Stimulated activated CD4-positive, alpha-beta T cell treated with anti-CD3 and anti-CD28 coated beads, Interleukin-12 subunit alpha, Interleukin-12 subunit beta, amount 100 ng/mL, for 24 hours (primary cell): ENCODE data around the gene PSME2.

ENCODE experiments used
- DNase-seq, 2 experiments: peaks; one replicate each; pipeline ENCODE4 v3.0.0-alpha.2; 2020; ENCODE audit warnings: low read depth in 2 of 2

Gene PSME2

DNA sequence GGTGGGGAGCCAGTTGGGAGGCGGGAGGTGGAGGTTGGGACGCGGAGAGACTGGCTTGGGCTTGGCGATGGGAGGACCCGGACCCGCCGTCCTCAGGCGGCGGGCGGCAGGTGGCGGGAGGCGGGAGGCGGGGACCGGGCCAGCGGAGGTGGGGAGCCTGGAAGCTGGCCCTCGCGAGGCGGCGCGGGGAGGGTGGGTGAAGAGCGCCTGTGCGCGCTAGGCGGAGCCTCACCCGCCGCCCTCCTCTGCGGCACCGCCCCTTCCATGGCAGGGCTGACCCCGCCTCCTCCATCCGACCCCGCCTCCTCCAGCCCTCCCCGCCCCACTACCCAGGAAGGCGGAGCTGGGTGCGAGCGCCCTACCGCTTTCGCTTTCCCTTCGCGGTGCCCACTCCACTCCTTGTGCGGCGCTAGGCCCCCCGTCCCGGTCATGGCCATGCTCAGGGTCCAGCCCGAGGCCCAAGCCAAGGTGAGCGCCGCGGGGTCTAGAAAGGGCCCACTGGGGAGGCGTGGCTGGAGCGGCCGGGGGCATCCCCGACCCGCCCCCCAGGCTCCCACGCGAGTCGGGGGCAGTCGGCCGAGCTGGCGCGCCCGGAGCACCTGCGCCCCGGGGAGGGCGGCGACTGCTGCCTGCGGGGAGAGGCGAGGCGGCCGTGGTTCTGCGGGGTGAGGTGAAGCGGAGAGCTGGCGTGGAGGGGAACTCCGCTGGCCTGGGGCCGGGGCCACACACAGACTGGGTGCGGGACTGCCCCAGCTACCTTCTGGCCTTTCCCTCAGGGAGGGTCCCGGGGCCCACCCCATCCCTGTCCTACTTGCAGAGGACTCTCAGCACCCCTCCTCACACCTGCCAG lies 10.4 kb downstream of the PSME2 start, which contains the start of gene PSME1:
Gene PSME1, plus strand, starts transcription at position 361 of the 850 bp plus-strand sequence. Its CDS starts 69 bp downstream, at position 430.
- DNase-seq = peak; percentile 90 to 91

DNA sequence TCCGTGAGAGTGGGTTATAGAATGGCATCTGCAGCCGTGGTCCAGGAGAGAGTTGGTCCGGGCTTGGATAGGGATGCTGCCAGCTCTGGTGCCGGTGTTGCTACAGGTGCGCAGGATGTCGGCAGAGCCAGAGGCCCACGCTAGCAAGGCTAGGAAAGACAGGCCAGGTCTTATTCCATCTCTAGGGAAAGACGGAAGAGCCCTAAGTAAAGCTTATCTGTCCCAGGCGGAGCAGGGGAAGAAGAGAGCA lies 10.9 kb downstream of the PSME2 start:
- DNase-seq = no peak

DNA sequence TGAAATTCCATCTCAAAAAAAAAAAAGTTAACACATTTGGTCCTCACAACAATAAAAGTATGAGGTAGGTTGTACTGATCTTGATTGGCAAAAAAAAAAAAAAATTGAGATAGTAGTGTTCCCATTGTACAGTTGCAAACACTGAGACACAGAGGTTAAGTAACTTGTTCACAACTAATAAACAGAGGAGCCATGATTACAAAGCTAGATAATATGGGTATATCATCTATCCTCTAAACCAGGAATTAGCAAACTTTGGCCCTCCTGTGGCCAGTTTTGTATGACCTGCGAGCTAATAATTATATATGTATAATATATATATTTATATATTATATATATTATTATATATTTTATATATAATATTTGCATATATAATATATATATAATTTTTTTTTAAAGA lies 12.7 kb downstream of the PSME2 start:
- DNase-seq = no peak

DNA sequence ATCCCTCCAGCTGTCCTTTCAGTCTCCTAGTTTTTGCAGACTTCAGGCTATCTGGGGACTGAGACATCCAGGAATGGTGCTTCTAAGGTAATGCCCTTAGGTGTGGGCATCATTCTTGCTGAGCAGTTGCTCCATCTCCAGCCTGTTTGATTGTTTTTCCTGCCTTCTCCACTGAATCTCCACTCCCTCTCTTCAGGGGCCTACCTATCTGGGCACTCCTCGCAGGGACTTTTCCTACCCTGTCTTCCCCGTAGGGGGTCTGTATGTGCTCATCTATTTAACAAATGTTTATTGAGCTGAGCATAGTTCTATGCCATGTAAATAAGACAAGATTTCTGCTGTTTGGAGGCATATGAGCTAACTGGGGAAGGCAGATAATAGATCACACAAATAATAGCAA lies 13.4 kb downstream of the PSME2 start:
- no peak for DNase-seq

DNA sequence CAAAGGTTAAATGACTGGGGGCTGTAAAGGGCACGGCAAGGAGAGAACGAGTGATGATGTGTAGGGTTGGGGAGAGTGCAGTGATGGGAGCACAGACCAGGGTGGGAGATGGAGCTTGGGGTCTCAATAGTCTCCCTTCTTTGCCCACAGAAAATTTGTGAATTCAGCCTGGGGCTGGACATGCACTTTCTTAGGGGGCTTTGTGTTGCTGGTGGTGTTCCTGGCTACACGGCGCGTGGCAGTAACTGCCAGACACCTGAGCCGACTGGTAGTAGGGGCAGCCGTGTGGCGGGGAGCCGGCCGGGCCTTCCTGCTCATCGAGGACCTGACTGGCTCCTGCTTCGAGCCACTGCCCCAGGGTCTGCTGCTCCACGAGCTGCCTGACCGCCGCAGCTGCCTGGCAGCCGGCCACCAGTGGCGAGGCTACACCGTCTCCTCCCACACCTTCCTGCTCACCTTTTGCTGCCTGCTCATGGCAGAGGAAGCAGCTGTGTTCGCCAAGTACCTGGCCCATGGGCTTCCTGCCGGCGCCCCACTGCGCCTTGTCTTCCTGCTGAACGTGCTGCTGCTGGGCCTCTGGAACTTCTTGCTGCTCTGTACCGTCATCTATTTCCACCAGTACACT lies 14.2 kb downstream of the PSME2 start:
- DNase-seq = no peak

DNA sequence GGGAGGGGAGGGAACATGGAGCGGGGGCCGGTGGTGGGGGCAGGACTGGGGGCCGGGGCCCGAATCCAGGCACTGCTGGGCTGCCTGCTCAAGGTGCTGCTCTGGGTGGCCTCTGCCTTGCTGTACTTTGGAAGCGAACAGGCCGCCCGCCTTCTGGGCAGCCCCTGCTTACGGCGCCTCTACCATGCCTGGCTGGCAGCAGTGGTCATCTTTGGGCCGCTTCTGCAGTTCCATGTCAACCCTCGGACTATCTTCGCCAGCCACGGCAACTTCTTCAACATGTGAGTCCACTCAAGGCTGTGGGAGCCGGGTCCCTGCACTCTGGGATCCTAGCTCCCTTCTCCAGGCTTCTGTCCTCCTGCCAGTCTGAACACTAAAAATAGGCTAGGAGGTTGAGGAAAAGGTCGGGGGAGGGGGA lies 14.9 kb downstream of the PSME2 start:
- no peak for DNase-seq

DNA sequence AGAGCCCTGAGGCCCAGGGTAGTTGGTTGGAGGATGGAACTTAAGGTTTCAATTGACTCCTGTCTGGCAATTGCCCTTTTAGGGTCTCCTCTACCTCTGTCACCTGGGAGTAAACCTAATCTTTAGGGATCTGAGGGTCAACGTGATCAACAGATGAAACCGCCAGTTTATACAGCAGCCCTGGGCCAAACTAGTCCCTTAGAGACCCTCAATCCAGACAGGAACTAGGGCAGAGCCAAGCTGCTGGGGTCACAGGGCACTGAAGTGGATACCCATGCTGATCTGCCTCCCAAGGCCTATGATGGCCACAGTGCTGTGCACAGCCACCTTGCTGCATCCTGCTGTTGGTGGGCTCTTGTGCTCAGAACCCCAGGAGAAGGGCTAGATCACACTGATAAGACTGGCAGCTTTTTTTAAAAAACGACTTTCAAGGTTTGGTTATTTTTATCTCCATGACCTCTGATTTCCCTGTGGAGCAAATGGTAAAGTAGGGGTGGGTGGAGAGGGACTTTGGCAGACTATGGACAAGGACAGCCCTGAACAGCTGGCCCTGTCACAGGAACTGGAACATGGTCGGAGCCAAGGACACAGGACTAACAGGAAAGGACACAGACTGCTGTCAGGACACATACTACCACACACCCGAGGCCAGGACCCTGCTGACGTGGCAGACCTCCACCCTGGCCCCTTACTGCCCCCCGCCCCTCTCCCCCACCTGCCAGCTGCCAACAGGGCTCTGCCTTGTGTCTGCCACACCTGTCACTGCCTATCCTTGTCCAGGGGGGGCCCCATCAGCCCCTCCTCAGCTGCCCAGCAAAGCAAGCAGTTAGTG lies 15.5 kb downstream of the PSME2 start:
- no peak for DNase-seq

DNA sequence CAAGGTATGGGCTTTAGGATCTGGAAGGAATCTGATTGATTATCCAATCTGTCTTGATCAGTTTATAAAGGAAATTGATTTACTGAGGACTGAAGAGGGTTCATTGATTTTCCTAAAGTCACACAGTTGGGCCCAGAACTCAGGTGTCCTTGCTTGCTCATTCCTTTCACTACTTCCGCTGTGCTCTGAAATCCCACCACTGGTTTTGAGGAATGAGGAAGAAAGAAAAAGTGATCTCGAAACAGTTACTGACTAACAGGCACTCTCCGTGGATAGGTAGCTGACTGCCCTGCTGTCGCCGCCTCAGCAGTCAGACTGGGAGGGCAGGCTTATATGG lies 16.1 kb downstream of the PSME2 start, which contains the start of gene FITM1:
Gene FITM1, plus strand, starts transcription at position 280 of the 337 bp plus-strand sequence. CDS start 905 bp downstream, outside the sequence.
- DNase-seq = no peak

DNA sequence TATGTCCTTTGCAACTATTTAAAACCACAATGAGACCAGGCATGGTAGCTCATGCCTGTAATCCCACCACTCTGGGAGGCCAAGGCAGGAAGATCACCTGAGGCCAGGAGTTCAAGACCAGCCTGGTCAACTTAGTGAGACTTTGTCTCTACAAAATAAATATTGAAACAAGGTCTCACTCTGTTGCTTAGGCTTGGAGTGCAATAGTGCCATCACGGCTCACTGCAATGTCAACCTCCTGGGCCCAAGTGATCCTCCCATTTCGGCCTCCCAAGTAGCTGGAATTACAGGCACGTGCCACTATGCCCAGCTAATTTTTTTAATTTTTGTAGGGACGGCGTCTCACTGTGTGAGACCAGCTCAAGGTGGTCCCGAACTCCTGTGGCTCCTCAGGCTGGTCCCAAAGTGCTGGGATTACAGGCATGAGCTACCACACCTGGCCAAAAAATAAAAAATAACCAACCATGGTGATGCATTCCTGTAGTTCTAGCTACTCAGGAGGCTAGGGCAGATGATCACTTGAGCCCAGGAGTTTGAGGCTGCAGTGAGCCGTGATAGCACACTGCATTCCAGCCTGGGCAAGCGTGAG lies 16.9 kb downstream of the PSME2 start:
- no peak for DNase-seq

DNA sequence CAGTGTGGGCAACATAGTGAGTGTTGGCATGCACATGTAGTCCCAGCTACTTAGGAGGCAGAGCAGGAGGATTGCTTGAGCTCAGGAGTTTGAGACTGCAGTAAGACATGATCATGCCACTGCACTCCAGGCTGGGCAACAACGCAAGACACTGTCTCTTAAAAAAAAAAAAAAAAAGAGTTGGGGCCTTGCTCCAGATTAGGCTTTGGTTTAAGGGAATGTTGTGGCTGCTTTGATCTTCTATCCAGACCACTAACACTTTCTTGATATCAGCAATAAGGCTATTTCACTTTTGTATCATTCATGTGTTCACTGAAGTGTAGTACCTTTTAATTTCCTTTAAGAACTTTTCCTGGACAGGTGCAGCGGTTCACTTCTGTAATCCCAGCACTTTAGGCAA lies 18.7 kb downstream of the PSME2 start:
- no peak for DNase-seq

DNA sequence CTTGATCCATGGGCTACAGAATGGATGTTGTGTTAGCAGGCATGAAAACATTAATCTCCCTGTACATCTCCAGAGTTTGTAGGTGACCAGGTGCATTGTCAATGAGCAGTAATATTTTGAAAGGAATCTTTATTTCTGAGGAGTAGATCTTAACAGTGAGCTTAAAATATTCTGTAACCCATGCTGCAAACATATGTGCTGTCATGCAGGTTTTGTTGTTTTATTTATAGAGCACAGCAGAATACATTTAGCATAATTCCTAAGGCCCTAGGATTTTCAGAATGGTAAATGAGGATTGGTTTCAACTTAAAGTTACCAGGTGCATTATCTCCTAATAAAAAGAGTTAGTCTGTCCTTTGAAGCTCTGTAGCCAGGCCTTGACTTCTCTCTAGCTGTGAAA lies 19.5 kb downstream of the PSME2 start:
- DNase-seq = no peak

DNA sequence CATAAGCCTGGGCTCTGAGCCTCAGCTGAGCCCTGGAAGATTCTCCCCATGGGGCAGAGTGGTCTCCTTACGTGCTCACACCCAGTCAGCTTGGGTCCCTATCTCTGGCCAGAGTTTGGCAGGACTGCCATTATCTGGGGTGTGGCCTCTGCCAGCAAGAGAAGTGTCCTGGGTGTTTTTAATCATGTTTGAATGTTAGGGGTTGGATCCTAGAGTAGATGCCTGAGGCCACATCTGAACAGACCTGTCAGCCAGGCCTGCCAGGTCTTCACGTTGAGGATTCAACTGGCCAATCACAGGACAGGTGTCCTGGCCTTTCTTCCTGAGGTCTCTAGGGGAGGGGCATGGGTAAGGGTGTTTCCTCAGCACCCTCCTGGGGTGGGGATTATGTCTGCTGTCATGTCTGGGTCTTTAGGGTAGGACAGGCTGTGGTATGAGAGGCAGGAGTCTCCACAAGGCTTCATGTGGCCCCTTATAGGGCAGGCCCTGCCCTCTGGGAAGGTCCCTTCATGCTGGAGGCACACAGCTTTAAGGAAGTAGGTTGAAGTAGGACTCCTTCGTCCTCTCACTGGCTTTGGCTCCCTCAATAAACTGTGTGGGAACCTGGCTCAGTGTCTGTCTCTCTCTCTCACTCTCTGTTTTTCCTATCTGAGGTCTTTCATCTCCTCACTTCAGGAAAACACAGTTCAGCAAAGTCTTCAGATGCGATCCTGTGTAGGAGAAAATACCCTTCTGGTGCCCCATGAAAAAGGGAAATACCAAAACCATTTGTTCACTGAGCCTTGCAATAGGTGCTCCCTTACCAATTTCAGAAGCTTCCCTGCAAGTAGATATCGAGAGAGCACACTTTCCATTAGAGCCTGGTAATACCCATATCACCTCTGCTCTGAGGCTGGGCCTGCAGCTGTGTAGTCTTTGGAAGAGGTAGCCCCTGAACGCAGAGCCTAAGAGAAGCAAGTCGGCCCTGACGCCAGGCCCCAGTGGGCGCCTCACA lies 22.7 kb downstream of the PSME2 start:
- DNase-seq = no peak

DNA sequence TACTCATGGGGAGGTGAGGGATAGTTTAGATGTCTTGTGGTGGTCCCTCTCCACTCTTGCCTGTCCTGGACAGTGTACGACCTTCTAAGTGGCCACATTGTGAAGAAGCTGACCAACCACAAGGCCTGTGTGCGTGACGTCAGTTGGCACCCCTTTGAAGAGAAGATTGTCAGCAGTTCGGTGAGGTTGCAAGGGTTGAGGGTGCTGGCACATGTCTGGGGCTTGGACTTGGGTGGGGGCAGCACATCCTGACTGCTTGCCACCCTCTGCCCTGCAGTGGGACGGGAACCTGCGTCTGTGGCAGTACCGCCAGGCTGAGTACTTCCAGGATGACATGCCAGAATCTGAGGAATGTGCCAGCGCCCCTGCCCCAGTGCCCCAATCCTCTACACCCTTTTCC lies 23.5 kb downstream of the PSME2 start:
- no peak for DNase-seq

DNA sequence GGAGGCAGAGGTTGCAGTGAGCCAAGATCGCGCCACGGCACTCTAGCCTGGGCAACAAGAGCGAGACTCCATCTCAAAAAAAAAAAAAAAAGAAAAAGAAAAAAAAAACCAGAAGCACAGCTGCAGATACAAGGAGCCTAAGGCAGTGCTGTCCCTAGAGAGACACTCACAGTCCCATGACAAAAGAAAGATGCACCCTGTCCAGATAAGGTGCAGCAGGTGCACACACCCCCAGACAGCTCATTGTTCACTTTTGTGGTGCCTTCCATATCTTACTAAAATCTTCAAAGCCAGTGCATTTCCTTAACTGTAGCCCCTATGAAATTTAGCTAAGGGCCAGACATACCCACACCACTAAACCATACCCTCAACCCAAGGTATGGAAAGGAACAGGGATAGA lies 24.0 kb downstream of the PSME2 start:
- no peak for DNase-seq

DNA sequence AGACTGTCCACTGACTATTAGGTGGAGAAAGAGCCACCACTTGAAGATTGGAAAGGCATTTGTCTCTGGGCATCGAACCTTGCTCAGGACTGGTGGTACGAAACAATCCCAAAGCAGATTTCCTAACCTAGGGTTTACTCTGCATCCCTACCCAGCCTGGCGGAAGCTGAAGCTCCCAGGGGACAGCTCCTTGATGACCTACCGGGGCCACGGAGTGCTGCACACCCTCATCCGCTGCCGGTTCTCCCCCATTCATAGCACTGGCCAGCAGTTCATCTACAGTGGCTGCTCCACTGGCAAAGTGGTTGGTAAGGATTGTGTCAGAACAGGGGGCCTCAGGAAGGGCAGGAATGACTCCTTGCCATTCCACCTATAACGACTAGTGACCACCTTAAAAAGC lies 25.2 kb downstream of the PSME2 start:
- DNase-seq = no peak

DNA sequence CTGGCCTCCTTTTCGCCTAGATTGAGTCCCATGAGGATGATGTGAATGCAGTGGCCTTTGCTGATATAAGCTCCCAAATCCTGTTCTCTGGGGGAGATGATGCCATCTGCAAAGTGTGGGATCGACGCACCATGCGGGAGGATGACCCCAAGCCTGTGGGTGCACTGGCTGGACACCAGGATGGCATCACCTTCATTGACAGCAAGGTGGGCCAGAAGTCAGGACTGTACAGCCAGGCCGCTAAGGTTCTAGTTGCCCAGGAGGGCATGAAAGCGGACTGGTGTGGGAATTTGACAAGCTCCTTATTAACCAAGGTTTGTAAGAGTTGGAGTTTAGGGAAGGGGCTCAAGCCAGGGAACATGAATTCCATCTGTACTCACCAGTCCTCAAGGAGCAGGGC lies 26.7 kb downstream of the PSME2 start:
- DNase-seq = no peak

DNA sequence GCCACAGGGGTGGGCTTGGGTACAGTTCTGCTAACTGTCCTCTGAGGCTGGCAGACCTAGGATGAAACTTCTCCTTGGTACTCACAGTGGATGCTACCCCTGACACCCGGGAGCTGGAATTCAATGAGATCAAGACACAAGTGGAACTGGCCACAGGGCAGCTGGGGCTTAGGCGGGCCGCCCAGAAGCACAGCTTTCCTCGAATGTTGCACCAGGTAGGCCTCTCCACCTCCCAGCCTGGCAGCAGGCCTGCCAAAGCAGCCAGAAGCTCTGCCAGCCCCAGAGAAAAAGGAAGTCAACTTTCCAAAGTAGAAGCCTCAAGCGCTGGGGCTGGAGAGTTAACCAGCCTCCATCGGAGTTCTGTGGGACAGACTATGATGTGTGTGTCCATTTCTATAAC lies 29.2 kb downstream of the PSME2 start:
- DNase-seq = no peak

DNA sequence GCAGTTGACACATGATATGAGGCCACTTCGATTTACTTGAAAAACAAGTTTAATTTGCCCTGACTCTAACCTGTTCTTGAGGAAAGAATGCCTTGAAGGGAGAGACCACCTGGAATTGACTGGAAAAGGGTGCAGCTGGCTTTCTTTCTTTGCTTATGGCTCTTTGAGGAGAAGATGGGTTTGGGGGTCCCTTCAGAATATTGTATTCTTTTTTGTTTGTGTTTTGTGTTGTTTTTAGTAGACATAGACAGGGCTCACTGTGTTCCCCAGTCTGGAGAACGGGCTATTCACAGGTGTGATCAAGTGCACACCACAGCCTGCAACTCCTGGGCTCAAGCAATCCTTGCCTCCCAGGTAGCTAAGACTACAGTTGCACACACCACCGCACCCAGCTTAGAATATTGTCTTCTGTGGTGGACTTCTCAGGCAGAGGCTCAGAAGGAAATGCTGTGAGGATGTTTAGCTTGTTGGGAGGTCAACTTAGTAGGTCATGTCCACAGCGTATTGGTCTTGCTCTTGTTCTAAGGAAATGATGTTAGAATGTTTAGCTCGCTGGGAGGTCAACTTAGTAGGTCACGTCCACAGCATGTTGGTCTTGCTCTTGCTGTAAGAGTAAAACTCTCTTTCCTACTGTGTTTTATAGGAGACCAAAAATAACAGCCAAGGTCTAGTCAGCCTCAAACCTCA lies 30.1 kb downstream of the PSME2 start:
- DNase-seq = no peak

DNA sequence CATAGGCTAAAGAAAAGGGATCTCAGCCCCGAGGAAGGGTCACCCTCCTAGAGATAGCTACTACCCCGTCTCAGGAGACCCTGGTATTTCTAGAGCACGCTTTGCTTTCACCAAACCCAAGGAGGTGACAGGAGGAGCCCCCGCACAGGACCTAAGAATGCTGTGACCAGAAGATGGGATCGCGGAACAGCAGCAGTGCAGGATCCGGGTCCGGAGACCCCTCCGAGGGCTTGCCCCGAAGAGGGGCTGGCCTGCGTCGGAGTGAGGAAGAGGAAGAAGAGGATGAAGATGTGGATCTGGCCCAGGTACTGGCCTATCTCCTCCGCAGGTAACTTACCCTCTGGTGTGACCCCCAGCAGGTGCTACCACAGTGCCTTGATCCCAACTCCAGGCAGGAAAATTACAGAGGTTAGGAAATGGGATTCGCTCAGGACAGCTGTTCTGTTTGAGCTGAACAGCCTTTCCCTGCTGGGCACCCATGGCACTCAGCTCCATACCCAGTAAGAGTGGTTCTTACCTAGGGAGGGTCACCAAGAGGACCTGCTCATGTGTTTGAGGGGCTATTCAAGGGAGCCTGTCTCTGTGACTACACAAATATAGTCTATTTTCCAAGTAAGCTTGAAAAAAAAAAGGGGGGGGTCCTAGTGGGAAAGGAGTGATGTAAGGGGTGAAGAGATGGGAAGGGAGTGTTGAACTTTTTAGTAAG lies 30.8 kb downstream of the PSME2 start:
- DNase-seq = no peak
